Hepatocyte (in vitro differentiated cells): Measurements from ENCODE around the gene C1orf50. TPM values are rescaled to one million over a fixed set of nuclear protein-coding genes. Genes with fewer than 3 reads are reported as not detected.

Experiments used
- DNase-seq: peaks from one replicate; pipeline ENCODE4 v3.0.0-alpha.2; 2016; ENCODE audit warnings: low spot score
- H2AFZ ChIP-seq: fragments of 200-600 bp; sonication (generic); 2 replicates; pipeline ENCODE4 v1.6.0; 2016; ENCODE audit warnings: antibody characterized with exemption, mild to moderate bottlenecking
- H3K27ac ChIP-seq: fragments of 200-600 bp; sonication (generic); 2 replicates; pipeline ENCODE4 v1.5.1; 2016; ENCODE audit warnings: mild to moderate bottlenecking
- H3K27me3 ChIP-seq: fragments of 200-600 bp; sonication (generic); 2 replicates; pipeline ENCODE4 v1.6.1; 2016
- H3K36me3 ChIP-seq: fragments of 200-600 bp; sonication (generic); replicated peaks from 2 replicates; pipeline ENCODE4 v1.5.1; 2016; ENCODE audit warnings: low read depth; ENCODE audit not compliant: insufficient read depth
- H3K4me1 ChIP-seq: fragments of 200-600 bp; sonication (generic); 2 replicates; pipeline ENCODE4 v1.5.1; 2016; ENCODE audit warnings: mild to moderate bottlenecking, moderate library complexity; ENCODE audit not compliant: insufficient read depth
- H3K4me2 ChIP-seq: fragments of 200-600 bp; sonication (generic); 2 replicates; pipeline ENCODE4 v1.6.0; 2016
- H3K4me3 ChIP-seq: fragments of 200-600 bp; sonication (generic); 2 replicates; pipeline ENCODE4 v1.5.1; 2016; ENCODE audit warnings: mild to moderate bottlenecking
- H3K79me2 ChIP-seq: fragments of 200-600 bp; sonication (generic); 2 replicates; pipeline ENCODE4 v1.6.0; 2017; ENCODE audit warnings: mild to moderate bottlenecking
- H3K9me2 ChIP-seq: fragments of 200-600 bp; sonication (generic); replicated peaks from 2 replicates; pipeline ENCODE4 v1.6.0; 2017; ENCODE audit warnings: mild to moderate bottlenecking; ENCODE audit not compliant: insufficient read depth
- H3K9me3 ChIP-seq: fragments of 200-600 bp; sonication (generic); 2 replicates; pipeline ENCODE4 v1.5.1; 2016; ENCODE audit warnings: low read depth, mild to moderate bottlenecking
- H4K20me1 ChIP-seq: fragments of 200-600 bp; sonication (generic); 2 replicates; pipeline ENCODE4 v1.6.0; 2016; ENCODE audit warnings: mild to moderate bottlenecking; ENCODE audit not compliant: insufficient read depth, poor library complexity, severe bottlenecking
- EZH2 ChIP-seq: fragments of 200-600 bp; sonication (generic); IDR thresholded peaks from 2 replicates; pipeline ENCODE4 v1.6.1; 2016; ENCODE audit warnings: antibody characterized with exemption, mild to moderate bottlenecking, borderline replicate concordance
- EZH2phosphoT487 ChIP-seq: fragments of 200-600 bp; sonication (generic); IDR thresholded peaks from one replicate; pipeline ENCODE4 v1.6.1; 2018; ENCODE audit warnings: antibody characterized with exemption, mild to moderate bottlenecking, low read depth, moderate library complexity; ENCODE audit not compliant: unreplicated experiment, severe bottlenecking
- WGBS: methylation state at CpG from one replicate; pipeline ENCODE4 v1.1.6; 2016; ENCODE audit warnings: low lambda C conversion rate; ENCODE audit errors: missing lambda C conversion rate; 5-methylcytosine and 5-hydroxymethylcytosine counted together
- polyA plus RNA-seq: library from polyadenylated mRNA; unstranded; fragments of >200 nt; fragmentation: Nextera tagmentation; extraction: Ambion mirVana; gene quantifications from 2 replicates; pipeline ENCODE4 v1.2.1, GENCODE V29; 2016
- total RNA-seq: library from RNA; depleted of rRNA; stranded (reverse); fragments of >200 nt; gene quantifications from 2 replicates; pipeline ENCODE4 v1.2.3, GENCODE V29; 2014
- TF ChIP-seq, protein P1 (sequence below): fragments of 200-600 bp; sonication (generic); IDR thresholded peaks from 2 replicates; pipeline ENCODE4 v1.5.1; 2016; ENCODE audit warnings: antibody characterized with exemption, mild to moderate bottlenecking; ENCODE audit not compliant: poor library complexity

C1orf50 gene
- total and polyA plus RNA-seq, 2 experiments from 2014 or later = 5.7 to 15.2 TPM

DNA sequence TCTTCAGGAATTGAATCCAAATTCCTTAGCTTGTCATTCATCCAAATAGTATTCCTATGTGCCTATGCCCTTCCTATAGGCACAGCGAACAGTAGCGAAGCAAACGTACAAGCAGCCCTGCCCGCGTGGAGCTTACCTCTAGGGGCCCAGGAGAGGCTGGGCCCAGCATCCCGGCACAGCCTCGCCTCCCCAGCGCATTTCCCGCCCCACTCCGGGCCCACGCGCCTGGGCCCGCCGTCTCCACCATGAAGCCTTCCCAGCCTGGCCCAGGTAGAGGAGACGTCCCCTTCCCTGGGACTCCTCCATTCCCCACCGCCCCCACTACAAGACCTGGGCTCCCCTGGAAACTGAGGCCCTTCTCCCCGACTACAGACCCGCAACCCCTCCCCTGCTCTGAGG is 17.5 kb downstream of the C1orf50 start:
- Histone ChIP-seq H3K4me2 (no peak overlapping the region), H3K4me3 (no peak overlapping the region), H4K20me1 (no peaks in the 10 kb centered on the region), H3K79me2 (no peaks in the 10 kb centered on the region), H3K9me2 (no peaks in the 10 kb centered on the region), H3K27ac (no peak overlapping the region), H2AFZ (no peak overlapping the region), H3K36me3 (no peaks in the 10 kb centered on the region), H3K27me3 (no peaks in the 10 kb centered on the region), H3K9me3 (no peaks in the 10 kb centered on the region), H3K4me1 (no peaks in the 10 kb centered on the region)
- WGBS = 96% methylated on average over 17 of the region's 18 CpGs
- TF ChIP-seq, protein P1, sequence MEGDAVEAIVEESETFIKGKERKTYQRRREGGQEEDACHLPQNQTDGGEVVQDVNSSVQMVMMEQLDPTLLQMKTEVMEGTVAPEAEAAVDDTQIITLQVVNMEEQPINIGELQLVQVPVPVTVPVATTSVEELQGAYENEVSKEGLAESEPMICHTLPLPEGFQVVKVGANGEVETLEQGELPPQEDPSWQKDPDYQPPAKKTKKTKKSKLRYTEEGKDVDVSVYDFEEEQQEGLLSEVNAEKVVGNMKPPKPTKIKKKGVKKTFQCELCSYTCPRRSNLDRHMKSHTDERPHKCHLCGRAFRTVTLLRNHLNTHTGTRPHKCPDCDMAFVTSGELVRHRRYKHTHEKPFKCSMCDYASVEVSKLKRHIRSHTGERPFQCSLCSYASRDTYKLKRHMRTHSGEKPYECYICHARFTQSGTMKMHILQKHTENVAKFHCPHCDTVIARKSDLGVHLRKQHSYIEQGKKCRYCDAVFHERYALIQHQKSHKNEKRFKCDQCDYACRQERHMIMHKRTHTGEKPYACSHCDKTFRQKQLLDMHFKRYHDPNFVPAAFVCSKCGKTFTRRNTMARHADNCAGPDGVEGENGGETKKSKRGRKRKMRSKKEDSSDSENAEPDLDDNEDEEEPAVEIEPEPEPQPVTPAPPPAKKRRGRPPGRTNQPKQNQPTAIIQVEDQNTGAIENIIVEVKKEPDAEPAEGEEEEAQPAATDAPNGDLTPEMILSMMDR = no peak
- TF ChIP-seq EZH2phosphoT487 = no peak
- DNase-seq = no peak

DNA sequence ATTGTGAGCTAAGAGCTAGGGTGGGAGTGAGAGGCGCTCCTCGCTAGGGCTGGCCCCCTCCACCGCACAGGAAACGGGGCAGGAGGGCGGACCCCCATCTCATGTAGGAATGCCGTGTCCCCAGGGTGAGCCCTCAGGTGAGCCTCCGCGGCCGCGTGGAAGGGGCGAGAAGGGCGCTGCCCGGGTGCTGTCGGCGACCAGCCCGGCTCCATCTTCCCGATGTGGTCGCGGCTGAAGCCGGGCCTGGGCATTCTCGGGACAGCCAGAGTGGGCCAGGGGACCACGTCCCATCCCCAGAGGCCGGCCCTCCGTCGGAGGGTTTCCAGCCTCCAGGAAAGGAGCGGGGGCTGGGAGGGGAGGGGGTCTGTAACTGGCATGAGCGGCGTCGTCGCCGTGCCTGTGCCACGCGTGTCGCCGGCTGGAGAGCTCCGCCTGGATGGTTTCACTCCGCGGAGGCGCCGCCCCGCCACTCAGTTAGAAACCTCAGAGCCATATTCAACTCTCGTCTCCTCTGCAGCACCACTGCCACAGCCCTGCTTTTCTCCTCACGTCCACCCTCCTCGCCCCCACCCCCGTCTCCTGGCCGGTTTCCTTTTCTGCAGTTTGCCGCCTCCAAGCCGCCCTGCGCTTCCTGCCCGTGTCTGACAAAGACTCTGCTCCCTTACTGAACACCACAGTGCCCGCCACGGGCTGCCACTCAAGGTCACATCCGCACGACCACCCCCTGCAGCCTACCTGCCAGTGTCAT is 18.1 kb downstream of the C1orf50 start, which contains the start of gene TMEM269:
Gene TMEM269 (plus strand): TSS at position 46 of the 748 bp plus-strand sequence. CDS start 4,903 bp downstream, outside the sequence.
- H3K4me3 ChIP-seq = no peak within 1 kb of the TSS
- no peaks in the 10 kb centered on the region for H3K36me3 ChIP-seq
- no peak within 1 kb of the TSS for H2AFZ ChIP-seq
- no peaks in the 10 kb centered on the region for H3K79me2 ChIP-seq
- H3K4me2 ChIP-seq = no peak within 1 kb of the TSS
- TF ChIP-seq, protein P1 = no peak
- TF ChIP-seq EZH2 (no peak), EZH2phosphoT487 (no peak)
- WGBS = 90% methylated on average over 28 of the region's 54 CpGs
- no peaks in the 10 kb centered on the region for H3K4me1 ChIP-seq
- no peaks in the 10 kb centered on the region for H4K20me1 ChIP-seq
- no peaks in the 10 kb centered on the region for H3K9me2 ChIP-seq
- no peak within 1 kb of the TSS for H3K27ac ChIP-seq
- no peaks in the 10 kb centered on the region for H3K27me3 ChIP-seq
- no peak for DNase-seq
- no peaks in the 10 kb centered on the region for H3K9me3 ChIP-seq

DNA sequence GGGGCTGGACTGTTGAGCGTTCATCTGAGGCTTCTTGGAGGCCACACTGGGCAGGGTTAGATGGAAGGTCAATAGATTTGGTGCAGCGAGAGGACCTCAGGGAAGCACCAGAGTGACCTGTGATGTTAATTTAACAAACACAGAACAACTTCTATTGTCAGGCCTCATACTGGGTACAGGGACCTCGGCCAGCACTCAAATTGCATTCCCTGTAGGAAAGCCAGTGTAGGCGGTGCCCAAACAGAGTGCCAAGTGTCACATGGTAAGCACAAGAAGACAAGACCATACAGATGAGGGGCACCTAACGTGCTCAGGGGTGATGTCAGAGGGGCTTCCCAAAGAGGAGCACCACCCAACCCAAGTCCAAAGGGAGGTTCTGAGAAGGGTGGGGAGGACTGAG is 19.0 kb downstream of the C1orf50 start:
- Histone ChIP-seq H3K4me2 (no peak overlapping the region), H2AFZ (no peak overlapping the region), H3K9me3 (no peaks in the 10 kb centered on the region), H3K79me2 (no peaks in the 10 kb centered on the region), H3K27ac (no peak overlapping the region), H3K36me3 (no peaks in the 10 kb centered on the region), H3K4me1 (no peaks in the 10 kb centered on the region), H4K20me1 (no peaks in the 10 kb centered on the region), H3K4me3 (no peak overlapping the region), H3K27me3 (no peaks in the 10 kb centered on the region), H3K9me2 (no peaks in the 10 kb centered on the region)
- 89% methylated on average over 5 of the region's 5 CpGs for WGBS
- TF ChIP-seq, protein P1 = no peak
- TF ChIP-seq EZH2phosphoT487 (no peak), EZH2 (no peak)
- no peak for DNase-seq
